Cerebellar cortex (tissue), 1 donor: ENCODE data around the gene RUVBL2.
A peak's percentile ranks its signal among the peaks of the same experiment; 100 is the strongest.
"Not testable (repeated sequence)": the region's sequence is repeated elsewhere in the genome, so short reads cannot be mapped to it uniquely, and the experiment has no call there.

Source experiments
- DNase-seq: peaks from one replicate; pipeline ENCODE4 v3.0.0-alpha.2; 2015; ENCODE audit warnings: low spot score

Gene RUVBL2

DNA sequence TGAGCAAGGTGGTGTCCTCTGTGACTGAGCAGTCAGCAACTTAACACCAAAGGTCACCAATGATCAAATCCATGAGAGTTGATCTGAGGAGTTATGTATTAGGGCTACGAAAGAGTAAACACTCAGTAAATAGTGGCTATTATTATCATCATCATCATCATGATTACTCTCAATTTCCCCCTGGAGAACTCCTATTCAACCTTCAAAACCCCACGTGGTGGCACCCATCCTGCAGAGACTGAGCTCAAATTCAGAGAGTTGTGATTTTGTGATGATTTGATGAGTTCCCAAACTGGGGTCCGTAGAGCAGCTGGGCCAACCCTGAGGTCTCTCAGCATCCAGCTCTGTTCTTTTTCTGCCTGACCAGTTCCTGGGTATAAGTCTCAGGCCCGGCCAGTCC is 56.1 kb downstream of the RUVBL2 start:
- DNase-seq: not testable (repeated sequence)

DNA sequence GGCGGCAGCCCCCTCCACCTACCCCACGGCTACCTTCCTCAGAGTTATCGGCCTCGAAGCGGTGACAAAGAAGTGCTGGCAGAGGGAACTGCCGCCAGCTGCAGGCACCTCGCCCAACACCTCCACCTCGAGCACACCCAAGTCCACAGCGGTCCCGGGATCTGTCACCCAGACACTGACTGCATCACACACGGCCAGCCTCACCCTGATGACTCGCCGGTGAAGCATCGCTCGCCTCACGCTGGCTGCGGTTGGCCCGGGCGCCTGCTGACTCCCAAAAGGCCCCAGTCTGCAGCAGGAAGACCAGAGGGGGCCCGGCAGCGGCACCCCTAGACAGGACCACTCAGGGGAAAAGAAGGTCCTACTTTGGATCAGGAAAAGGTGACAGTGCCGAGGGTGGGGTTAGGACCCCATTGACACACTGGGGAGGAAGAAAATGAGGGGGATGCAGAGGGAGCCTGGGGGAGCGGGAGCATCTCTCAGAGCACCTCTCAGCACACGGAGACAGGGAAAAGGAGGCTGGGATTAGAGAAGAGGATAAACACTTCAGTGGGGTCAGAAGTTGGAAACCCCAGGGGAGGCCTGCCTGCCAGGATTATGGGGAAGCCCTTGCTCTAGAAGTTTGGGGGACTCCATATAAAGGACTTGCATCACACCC is 56.8 kb downstream of the RUVBL2 start:
- DNase-seq: not testable (repeated sequence)

DNA sequence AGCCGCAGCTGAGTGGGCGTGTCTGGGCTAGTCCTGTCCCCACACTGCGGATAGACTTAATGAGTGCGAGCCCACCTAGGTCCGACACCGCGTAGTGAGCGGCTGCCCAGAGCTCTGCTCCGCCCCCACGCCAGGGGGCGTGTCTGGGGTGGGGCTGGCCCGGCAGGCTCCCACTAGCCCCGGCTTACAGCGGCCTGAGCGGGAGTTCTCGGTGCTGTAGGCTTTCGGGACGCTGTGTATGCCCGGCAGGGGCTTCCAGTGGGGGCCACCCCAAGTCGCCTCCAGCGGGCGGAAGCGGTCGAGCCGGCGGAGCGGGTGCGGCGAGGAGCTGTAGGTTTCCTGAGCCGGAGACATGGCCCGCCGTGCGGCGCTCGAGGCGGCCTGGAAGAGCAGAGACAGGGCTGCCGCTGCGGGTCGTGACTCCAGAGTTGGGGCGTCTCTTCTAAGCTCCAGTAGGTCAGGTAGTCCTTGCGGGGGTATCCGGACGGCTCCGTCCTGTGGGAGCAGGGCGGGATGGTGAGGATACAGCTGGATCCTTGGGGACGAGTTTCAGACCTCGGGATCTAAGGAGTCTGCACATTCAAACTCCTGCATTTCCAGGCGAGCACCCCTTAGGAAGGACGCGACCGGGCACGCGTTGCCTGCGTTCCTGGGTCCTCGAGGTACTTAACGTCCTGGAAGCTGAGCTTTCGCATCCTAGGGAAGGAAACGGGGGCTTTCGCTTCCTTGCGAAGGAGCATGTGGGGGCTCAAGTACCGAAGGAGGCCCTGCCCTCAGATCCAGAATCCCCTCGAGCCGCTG is 62.6 kb downstream of the RUVBL2 start:
- DNase-seq: no peak

DNA sequence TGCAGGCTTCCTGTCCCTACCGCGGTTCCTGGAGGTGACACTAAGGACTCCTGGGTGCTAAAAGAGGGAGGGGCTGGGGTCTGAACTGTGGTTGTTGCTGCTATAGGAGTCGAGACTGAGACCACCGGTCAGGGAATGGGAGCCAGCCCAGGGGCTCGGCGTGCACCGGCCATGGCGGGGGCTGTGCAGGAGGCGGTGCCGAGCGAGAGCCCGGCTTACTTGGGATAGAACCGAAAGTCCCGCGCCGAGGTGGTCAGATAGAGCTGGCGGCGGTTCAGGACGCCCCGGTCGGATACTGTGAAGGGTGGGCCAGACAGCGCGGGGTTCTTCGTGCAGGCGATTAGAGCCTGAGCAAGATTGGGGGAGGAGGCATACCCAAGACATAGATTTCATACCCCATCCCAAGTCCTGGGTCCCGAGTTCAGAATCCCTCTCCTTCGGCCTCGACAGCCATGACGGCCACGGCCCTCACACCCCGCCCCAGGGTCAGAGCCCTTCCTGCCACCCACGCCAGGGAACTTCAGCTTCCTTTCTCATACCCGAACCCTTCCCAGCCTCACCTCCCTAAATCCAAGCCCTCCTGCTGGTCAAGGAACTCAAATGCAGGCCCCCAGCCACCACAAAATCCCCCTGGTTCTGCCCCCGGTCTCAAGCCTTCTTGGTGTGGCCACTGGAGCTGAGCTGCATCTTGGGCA is 63.4 kb downstream of the RUVBL2 start:
- not testable (repeated sequence) for DNase-seq

DNA sequence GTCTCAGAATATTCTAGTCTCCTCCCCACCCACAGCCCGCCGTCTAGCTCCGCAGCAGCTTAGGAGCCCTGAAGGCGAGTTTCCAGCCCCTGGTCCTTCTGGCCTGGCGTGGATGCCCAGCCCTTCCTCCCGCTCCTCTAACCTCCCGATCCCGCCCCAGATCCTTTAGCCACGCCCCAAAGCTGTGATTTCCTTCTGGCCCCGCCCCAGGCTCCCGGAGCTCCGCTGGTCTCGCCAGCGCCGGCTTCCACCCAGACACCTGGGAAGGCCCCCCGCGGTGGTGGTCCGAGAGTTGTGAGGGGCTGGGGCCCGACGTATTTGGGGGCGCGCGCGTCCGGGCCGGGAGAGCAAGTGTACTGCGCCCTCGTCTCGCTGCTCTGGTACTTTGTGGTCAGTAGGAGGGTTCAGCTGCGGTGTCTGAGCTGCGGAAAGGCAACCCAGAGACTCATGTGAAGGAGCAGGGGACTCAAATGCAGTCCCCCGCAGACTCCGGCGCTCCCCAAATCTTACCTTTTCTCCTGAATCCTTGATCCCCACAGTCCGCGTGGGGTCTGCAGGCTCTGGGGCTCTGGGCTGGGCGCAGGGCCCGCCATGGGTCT is 64.0 kb downstream of the RUVBL2 start, which contains the start of gene CGB7:
Gene CGB7, minus strand, starts transcription at position 114 of the 599 bp plus-strand sequence. CDS start 2,374 bp downstream, outside the sequence.
- DNase-seq: no peak

DNA sequence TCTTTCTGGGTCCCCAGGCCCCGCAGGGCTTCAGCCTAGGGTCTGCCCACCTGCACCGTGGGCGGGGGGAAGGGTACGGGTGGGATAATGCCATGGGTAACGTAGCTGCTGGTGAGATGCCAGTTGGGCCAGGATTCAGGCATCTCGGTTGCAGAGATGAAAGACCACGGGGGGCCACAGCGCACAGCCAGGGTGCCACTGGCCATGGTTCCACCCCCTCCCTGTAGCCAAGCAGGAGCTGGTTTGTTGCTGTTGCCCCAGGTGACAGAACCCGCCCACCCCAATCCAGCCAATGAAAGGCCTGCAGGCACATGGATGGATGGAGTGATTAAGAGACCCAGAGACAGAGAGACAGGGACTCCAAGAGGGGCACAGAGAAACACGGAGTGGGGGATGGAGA is 64.9 kb downstream of the RUVBL2 start:
- DNase-seq: no peak

DNA sequence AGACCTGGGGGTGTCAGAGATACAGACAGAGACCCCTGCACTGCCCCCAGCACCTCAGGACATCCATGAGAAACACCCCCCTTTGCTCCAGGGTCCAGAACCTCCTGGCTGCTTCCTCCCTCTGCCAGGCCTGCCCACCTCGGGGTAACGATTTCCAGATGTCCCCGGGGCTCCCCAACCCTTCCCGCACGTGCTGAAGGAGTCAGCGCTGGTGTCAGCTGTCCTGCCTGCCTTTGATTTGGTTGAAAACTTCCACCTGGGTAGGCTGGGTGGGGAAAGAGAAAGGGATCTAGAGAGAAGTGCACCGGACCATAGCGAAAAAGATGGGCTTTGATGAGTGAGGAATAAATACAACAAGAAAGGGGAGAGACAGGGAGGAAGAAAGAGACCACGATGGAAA is 65.4 kb downstream of the RUVBL2 start:
- DNase-seq: no peak

DNA sequence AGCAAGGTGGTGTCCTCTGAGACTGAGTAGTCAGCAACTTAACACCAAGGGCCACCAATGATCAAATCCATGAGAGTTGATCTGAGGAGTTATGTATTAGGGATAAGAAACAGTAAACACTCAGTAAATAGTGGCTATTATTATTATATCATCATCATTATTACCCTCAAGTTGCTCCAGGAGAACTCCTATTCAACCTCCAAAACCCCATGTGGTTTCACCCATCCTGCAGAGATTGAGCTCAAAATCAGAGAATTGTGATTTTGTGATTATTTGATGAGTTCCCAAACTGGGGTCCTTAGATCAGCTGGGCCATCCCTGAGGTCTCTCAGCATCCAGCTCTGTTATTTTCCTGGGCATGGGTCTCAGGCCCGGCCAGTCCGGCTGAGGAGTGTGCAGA is 67.3 kb downstream of the RUVBL2 start:
- no peak for DNase-seq

DNA sequence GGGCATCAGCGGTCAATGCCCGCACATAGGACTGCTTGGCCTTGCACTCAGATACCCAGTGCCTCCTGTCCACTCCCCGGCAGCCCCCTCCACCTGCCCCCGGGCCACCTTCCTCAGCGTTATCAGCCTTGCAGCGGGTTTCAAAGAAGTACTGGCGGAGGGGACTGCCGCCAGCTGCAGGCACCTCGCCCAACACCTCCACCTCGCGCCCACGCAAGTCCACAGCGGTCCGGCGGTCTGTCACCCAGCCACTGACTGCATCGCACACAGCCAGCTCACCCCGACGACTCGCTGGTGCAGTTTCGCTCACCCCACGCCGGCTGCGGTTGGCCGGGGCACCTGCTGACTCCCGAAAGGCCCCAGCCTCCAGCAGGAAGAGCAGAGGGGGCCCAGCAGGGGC is 67.8 kb downstream of the RUVBL2 start:
- DNase-seq: no peak

DNA sequence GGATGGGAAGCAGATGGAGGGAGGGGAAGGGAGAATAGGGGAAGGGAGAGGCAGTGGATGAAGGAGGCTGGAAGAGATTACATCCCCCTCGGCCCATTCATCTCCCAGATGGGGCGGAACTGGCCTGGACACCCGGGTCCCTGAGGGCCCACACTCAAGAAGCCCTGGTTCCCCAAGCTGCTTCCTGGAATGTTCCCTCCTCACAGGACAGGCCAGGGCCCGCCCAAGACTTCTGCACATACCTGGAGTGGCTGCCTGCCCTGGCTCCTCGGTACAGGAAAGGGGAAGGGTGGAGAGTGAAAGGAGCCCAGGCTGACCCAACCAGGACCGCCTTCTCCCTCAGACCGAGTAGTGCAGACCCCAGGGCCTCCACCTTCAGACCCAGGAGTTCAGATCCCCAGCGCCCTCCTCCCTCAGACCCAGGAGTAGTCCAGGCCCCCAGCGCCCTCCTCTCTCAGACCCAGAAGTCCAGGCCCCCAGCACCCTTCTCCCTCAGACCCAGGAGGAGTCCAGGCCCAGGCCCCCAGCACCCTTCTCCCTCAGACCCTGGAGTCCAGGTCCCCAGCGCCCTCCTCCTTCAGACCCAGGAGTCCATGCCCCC is 70.4 kb downstream of the RUVBL2 start:
- no peak for DNase-seq

DNA sequence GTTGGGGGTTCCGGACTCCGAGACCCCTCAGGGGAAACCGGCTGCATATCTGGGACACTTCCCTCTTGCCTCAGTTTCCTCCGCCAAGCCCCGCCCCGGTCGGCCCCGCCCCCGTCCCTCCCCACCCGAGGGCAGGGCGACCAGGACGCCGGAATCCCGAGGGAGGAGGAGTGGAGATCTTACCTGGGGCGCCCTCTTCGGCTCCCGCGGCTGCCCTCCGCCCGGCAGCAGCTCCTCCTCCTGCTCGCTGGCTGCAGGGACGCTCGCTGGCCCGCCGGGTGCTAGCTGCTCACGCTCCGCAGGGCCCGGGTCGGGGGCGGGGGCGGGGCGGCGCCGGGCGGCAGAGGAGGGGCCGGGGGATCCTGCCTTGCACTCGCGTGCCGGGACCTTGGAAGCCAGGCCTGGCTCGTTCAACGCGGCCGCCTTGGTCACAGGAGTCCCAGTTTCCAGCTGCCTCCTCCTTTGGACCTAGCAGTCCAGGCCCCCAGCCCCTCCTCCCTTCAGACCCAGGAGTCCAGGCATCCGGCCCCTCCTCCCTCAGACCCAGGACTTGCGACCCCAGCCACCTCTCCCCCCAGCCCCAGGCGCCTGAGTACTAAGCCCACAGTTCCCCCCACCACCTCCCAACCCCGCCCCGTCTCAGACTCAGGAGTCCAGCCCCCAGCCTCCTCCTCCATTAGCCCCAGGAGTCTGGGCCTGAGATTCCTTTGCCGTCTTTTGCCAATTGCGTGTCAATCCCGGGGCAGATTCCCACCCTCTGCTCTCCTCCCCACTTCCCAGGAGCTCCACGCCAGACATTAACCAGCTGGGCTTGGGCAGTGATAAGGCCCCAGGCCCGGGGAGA is 71.3 kb downstream of the RUVBL2 start, which contains the start of gene NTF4:
Gene NTF4, minus strand, starts transcription at position 51 of the 844 bp plus-strand sequence. CDS start 2,821 bp downstream, outside the sequence.
- DNase-seq: peak; percentile 53
